Mesothelial cell of epicardium (in vitro differentiated cells): ENCODE measurements around the gene KLHL18. TPM values are rescaled to one million over a fixed set of nuclear protein-coding genes. Genes with fewer than 3 reads are reported as not detected.
"Not testable (repeated sequence)": the region's sequence is repeated elsewhere in the genome, so short reads cannot be mapped to it uniquely, and the experiment has no call there.

Experiments
- DNase-seq, 2 experiments: peaks; one replicate each; pipeline ENCODE4 v3.0.0; 2021; ENCODE audit warnings: low spot score in 2 of 2; ENCODE audit not compliant: unreplicated experiment in 2 of 2
- H3K27ac Mint-ChIP-seq: 2 replicates; pipeline ENCODE4 v1.8.0; 2021; ENCODE audit warnings: mixed read lengths
- H3K27me3 Mint-ChIP-seq: 2 replicates; pipeline ENCODE4 v1.8.0; 2021; ENCODE audit warnings: low read depth, mixed read lengths
- H3K36me3 Mint-ChIP-seq: 2 replicates; pipeline ENCODE4 v1.8.0; 2021; ENCODE audit warnings: mixed read lengths
- H3K4me1 Mint-ChIP-seq: 2 replicates; pipeline ENCODE4 v1.8.0; 2021; ENCODE audit warnings: mixed read lengths
- H3K4me3 Mint-ChIP-seq: 2 replicates; pipeline ENCODE4 v1.8.0; 2021; ENCODE audit warnings: mild to moderate bottlenecking, moderate library complexity, mixed read lengths
- H3K9me3 Mint-ChIP-seq: 2 replicates; pipeline ENCODE4 v1.8.0; 2021; ENCODE audit warnings: mixed read lengths
- total RNA-seq: library from RNA; stranded (reverse); gene quantifications from 3 replicates; pipeline ENCODE4 v1.2.1, GENCODE V29; 2021
- TF ChIP-seq, protein P1 (sequence below): fragments of 200-600 bp; sonication (generic); IDR thresholded peaks from one replicate; pipeline ENCODE4 v1.5.0; 2021; ENCODE audit warnings: antibody characterized with exemption; ENCODE audit not compliant: unreplicated experiment

KLHL18 gene
- total RNA-seq, 1 donor from 2014 or later = 21.9 TPM

DNA sequence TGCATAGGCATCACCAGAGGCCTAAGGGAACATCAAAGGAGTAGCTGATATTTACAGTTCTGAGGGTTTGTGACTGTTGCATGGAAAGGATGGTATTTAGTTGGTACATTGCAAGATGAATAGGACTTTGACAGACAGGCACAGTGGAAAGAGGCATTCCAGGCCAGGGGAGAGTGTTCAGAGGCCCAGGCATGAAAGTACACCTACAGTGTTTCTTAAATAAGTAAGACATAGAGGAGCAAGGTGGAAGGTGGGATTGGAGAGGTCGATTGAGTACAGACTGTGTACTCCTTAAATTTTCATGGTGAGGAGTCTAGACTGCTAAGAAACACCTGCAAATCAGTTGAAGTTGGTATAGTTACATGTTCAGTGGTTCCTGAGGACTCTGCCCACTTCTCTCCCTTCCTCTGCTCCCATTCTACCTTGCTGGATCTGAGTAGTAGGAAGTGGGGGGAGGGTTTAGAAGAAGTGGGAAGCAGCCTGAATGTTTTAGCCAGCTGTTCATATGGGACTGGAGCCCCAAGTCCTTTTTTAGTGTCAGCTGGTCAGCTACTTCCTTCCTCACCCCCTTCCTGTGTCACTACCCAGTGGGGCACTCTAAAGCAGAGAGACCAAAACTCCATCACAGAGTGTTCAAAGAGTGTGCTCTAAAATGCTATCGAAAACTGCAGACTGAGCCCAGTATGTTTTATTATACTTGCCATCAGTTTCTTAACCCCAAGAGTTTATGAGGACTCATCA is 14.0 kb downstream of the KLHL18 start:
- Mint-ChIP-seq H3K27me3 (no peaks in the 10 kb centered on the region), H3K4me1 (no peaks in the 10 kb centered on the region), H3K27ac (no peak overlapping the region), H3K36me3 (peaks cover 5% of the 10 kb centered on the region), H3K9me3 (no peaks in the 10 kb centered on the region), H3K4me3 (no peak overlapping the region)
- no peak for DNase-seq
- TF ChIP-seq, protein P1, sequence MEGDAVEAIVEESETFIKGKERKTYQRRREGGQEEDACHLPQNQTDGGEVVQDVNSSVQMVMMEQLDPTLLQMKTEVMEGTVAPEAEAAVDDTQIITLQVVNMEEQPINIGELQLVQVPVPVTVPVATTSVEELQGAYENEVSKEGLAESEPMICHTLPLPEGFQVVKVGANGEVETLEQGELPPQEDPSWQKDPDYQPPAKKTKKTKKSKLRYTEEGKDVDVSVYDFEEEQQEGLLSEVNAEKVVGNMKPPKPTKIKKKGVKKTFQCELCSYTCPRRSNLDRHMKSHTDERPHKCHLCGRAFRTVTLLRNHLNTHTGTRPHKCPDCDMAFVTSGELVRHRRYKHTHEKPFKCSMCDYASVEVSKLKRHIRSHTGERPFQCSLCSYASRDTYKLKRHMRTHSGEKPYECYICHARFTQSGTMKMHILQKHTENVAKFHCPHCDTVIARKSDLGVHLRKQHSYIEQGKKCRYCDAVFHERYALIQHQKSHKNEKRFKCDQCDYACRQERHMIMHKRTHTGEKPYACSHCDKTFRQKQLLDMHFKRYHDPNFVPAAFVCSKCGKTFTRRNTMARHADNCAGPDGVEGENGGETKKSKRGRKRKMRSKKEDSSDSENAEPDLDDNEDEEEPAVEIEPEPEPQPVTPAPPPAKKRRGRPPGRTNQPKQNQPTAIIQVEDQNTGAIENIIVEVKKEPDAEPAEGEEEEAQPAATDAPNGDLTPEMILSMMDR = no peak

DNA sequence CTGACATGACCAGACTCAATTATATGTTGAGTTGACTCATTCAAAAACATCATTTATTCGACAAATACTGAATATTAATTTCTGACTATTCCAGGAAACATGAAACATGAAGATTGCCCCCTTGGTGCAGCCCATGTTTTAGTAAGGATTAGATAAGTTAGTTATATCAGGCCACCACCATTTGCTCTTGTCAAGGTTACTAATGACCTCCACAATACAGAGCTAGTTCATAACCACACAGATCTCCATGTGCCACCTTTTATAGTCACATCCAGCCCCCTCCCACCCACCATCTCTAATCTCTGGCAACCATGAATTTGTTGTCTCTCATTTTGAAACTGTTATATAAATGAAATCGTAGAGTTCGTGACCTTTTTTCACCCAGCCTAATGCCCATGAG is 15.7 kb downstream of the KLHL18 start:
- Mint-ChIP-seq H3K9me3 (no peaks in the 10 kb centered on the region), H3K4me1 (no peaks in the 10 kb centered on the region), H3K36me3 (peaks cover 15% of the 10 kb centered on the region), H3K27ac (no peak overlapping the region), H3K27me3 (no peaks in the 10 kb centered on the region), H3K4me3 (no peak overlapping the region)
- TF ChIP-seq, protein P1 = no peak
- no peak for DNase-seq

DNA sequence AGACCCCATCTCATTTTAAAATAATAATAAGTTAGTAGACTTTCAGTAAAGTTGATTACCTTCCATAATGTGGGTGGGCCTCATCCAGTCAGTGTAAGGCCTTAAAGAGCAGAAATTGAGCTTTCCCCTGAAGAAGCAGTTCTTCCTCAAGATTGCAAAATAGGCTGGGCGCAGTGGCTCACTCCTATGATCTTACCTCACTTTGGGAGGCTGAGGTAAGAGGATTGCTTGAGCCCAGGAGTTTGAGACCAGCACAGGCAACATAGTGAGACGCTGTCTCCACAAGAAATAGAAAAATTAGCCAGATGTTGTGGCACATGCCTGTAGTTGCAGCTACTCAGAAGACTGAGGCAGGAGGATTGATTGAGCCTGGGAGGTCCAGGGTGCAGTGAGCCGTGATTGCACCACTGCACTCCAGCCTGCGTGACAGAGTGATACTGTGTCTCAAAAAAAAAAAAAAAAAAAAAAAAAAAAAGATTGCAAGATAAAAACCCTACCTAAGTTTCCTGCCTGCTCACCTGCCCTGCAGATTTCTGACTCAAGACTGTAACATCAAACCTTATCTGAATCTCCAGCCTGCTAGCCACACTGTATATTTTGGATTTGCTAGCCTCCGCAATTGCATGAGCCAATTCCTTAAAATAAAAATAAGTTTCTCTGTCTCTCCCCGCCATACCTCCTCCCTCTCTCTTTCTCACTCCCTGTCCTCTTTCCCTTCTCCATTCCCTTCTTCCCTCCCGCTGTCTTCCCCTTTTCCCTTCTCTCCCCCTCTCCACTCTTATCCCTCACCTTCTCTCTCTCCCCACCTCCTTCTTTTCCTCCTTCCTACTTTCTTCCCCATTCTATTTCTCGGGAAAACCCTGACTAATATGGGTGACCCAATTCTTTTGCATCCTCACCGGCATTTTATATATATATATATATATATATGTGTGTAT is 16.9 kb downstream of the KLHL18 start:
- Mint-ChIP-seq H3K36me3 (peaks cover 19% of the 10 kb centered on the region), H3K4me1 (no peaks in the 10 kb centered on the region), H3K4me3 (no peak overlapping the region), H3K9me3 (no peaks in the 10 kb centered on the region), H3K27ac (no peak overlapping the region), H3K27me3 (no peaks in the 10 kb centered on the region)
- DNase-seq = no peak
- TF ChIP-seq, protein P1 = no peak

DNA sequence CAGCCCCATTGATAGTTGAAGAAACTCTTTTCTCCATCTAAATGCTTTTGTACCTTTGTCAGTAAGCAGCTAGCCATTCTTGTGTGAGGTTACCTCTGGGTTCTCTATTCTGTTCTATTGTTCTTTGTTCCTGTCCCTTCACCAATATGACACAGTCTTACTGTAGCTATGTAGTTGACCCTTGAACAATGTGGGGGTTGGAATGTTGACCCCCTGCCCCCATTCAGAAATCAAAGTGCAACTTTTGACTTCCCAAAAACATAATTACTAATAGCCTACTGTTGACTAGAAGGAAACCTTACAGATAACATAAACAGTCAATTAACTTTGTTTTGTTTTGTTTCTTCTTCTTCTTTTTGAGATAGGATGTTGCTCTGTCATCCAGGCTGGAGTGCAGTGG is 18.7 kb downstream of the KLHL18 start:
- H3K4me3 Mint-ChIP-seq = no peak overlapping the region
- H3K4me1 Mint-ChIP-seq = no peaks in the 10 kb centered on the region
- DNase-seq = no peak
- TF ChIP-seq, protein P1 = no peak
- no peak overlapping the region for H3K27ac Mint-ChIP-seq
- peaks cover 19% of the 10 kb centered on the region for H3K36me3 Mint-ChIP-seq
- no peaks in the 10 kb centered on the region for H3K9me3 Mint-ChIP-seq
- no peaks in the 10 kb centered on the region for H3K27me3 Mint-ChIP-seq

DNA sequence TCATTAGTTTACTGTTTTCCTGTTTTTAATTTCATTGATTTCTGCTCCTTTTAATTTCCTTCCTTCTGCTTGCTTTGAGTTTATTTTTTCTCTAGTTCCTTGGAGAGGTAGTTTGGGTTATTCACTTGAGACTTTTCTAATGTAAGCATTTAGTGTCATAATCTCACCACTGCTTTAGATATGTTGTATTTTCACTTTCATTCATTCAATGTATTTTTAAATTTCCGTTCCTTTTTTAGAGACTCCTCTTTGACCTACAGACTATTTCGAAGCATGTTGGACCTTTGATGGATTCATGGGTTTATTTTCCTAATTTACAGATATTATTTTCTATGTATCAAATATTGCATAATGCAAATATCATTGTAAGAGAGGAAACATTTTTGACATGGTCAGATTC is 23.3 kb downstream of the KLHL18 start:
- Mint-ChIP-seq H3K9me3 (peaks cover 10% of the 10 kb centered on the region), H3K27ac (no peak overlapping the region), H3K27me3 (no peaks in the 10 kb centered on the region), H3K4me1 (no peaks in the 10 kb centered on the region), H3K36me3 (peaks cover 38% of the 10 kb centered on the region), H3K4me3 (no peak overlapping the region)
- TF ChIP-seq, protein P1 = no peak
- DNase-seq = no peak

DNA sequence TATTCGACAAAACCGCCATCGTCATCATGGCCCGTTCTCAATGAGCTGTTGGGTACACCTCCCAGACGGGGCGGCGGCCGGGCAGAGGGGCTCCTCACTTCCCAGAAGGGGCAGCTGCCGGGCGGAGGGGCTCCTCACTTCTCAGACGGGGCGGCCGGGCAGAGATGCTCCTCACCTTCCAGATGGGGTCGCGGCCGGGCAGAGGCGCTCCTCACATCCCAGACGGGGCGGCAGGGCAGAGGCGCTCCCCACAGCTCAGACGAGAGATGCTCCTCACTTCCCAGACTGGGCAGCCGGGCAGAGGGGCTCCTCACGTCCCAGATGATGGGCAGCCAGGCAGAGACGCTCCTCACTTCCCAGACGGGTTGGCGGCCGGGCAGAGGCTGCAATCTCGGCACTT is 26.5 kb downstream of the KLHL18 start:
- DNase-seq, H3K27ac Mint-ChIP-seq, H3K9me3 Mint-ChIP-seq, H3K4me3 Mint-ChIP-seq, H3K27me3 Mint-ChIP-seq, H3K4me1 Mint-ChIP-seq: not testable (repeated sequence)
- peaks cover 22% of the 10 kb centered on the region for H3K36me3 Mint-ChIP-seq
